Effector memory CD4-positive, alpha-beta T cell (primary cell): ENCODE measurements around the gene IL15RA.
"Not testable (repeated sequence)": the region's sequence is repeated elsewhere in the genome, so short reads cannot be mapped to it uniquely, and the experiment has no call there.

Experiments used
- DNase-seq, 3 donors: peaks; one replicate each; pipeline ENCODE4 v3.0.0-alpha.2; 2020
- H3K27ac ChIP-seq: 2 replicates; pipeline ENCODE4 v1.7.0; 2013; ENCODE audit warnings: mild to moderate bottlenecking, low read length, moderate library complexity; ENCODE audit not compliant: insufficient read depth, poor library complexity, severe bottlenecking
- H3K27me3 ChIP-seq: replicated peaks from 2 replicates; pipeline ENCODE4 v1.7.0; 2013; ENCODE audit warnings: mild to moderate bottlenecking, low read length; ENCODE audit not compliant: insufficient read depth, control insufficient read depth, poor library complexity, severe bottlenecking
- H3K36me3 ChIP-seq: 2 replicates; pipeline ENCODE4 v1.7.0; 2013; ENCODE audit warnings: mild to moderate bottlenecking, low read length, moderate library complexity; ENCODE audit not compliant: control insufficient read depth, insufficient read depth
- H3K4me1 ChIP-seq: 2 replicates; pipeline ENCODE4 v1.7.0; 2013; ENCODE audit warnings: low read length, mild to moderate bottlenecking; ENCODE audit not compliant: control insufficient read depth, insufficient read depth, poor library complexity, severe bottlenecking
- H3K4me3 ChIP-seq: 2 replicates; pipeline ENCODE4 v1.7.0; 2013; ENCODE audit warnings: low read length, low read depth, mild to moderate bottlenecking; ENCODE audit not compliant: insufficient read depth, poor library complexity, severe bottlenecking
- H3K9me3 ChIP-seq: 2 replicates; pipeline ENCODE4 v1.7.0; 2013; ENCODE audit warnings: mild to moderate bottlenecking, low read length, moderate library complexity; ENCODE audit not compliant: control insufficient read depth

The IL15RA gene

GRCh38 chr10:6006991-6007390, 29.6 kb upstream of the IL15RA start:
- H3K27ac ChIP-seq, result no peak overlapping the region
- no peak for DNase-seq
- H3K27me3 ChIP-seq, result no peaks in the 10 kb centered on the region
- peaks cover 7% of the 10 kb centered on the region for H3K36me3 ChIP-seq
- H3K4me3 ChIP-seq, result no peak overlapping the region
- peaks cover under 1% of the 10 kb centered on the region for H3K4me1 ChIP-seq
- H3K9me3 ChIP-seq, result no peaks in the 10 kb centered on the region

DNA sequence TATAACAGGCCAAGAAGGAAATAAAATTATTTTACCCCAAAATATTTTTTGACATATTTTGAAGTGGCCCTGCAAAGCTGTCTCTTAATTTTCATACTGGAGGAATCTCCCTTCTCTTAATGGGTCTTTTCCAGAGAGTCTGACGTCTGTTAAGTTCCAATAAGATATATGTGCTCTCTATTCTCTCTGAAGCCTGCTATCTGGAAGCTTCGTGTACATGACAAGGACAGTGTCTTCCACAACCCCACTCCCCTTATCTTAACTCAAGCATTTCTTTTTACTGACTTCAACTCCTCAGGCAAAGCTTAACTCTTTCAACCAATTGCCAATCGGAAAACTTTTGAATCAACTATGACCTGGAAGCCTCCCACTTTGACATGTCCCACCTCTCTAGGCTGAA, 29.2 kb upstream of the IL15RA start:
- H3K4me3 ChIP-seq, result no peak overlapping the region
- H3K9me3 ChIP-seq, result no peaks in the 10 kb centered on the region
- no peak for DNase-seq
- H3K4me1 ChIP-seq, result peaks cover 5% of the 10 kb centered on the region
- H3K27me3 ChIP-seq, result no peaks in the 10 kb centered on the region
- H3K36me3 ChIP-seq, result peaks cover 3% of the 10 kb centered on the region
- H3K27ac ChIP-seq, result no peak overlapping the region

GRCh38 chr10:6005856-6006395, 28.6 kb upstream of the IL15RA start:
- no peak overlapping the region for H3K27ac ChIP-seq
- no peak for DNase-seq
- H3K27me3 ChIP-seq, result no peaks in the 10 kb centered on the region
- H3K4me3 ChIP-seq, result no peak overlapping the region
- no peaks in the 10 kb centered on the region for H3K9me3 ChIP-seq
- no peaks in the 10 kb centered on the region for H3K36me3 ChIP-seq
- peaks cover 6% of the 10 kb centered on the region for H3K4me1 ChIP-seq

- H3K27ac ChIP-seq, H3K4me3 ChIP-seq, H3K36me3 ChIP-seq, H3K9me3 ChIP-seq, DNase-seq, H3K4me1 ChIP-seq, H3K27me3 ChIP-seq: not testable (repeated sequence)
Observed at GRCh38 chr10:6005161-6005804, 27.9 kb upstream of the IL15RA start.

DNA sequence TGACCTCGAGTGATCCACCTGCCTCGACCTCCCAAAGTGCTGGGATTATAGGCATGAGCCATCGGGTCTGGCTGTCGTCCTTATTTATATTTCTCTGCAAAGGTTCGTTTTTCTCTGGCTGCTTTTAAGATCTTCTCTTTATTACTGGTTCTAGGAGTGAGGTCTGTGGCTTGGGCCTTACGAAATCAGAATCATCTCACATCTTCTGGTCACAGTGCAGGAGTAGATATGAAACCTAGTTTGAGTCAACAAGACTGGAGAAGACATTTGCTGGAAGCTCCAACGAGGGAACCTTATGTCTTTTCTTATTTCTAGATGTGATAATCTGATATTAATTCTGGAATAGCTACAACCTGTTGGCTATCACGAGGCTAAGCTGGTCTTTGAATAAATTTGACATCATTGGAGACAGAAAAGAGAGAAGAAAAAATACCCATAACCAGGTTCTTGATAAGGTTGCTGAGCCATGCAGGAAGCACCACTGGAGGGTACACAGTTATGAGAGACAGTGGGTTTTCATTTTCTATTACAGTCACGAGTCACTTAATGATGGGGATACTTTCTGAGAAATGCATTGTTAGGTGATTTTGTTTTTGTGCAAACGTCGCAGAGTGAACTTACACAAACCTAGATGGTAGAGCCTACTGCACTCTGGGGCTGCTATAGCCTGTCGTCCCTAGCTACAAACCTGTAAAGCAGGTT, 25.6 kb upstream of the IL15RA start:
- no peaks in the 10 kb centered on the region for H3K36me3 ChIP-seq
- peaks cover 6% of the 10 kb centered on the region for H3K4me1 ChIP-seq
- H3K4me3 ChIP-seq, result no peak overlapping the region
- no peaks in the 10 kb centered on the region for H3K9me3 ChIP-seq
- DNase-seq, result no peak
- H3K27me3 ChIP-seq, result no peaks in the 10 kb centered on the region
- H3K27ac ChIP-seq, result no peak overlapping the region

DNA sequence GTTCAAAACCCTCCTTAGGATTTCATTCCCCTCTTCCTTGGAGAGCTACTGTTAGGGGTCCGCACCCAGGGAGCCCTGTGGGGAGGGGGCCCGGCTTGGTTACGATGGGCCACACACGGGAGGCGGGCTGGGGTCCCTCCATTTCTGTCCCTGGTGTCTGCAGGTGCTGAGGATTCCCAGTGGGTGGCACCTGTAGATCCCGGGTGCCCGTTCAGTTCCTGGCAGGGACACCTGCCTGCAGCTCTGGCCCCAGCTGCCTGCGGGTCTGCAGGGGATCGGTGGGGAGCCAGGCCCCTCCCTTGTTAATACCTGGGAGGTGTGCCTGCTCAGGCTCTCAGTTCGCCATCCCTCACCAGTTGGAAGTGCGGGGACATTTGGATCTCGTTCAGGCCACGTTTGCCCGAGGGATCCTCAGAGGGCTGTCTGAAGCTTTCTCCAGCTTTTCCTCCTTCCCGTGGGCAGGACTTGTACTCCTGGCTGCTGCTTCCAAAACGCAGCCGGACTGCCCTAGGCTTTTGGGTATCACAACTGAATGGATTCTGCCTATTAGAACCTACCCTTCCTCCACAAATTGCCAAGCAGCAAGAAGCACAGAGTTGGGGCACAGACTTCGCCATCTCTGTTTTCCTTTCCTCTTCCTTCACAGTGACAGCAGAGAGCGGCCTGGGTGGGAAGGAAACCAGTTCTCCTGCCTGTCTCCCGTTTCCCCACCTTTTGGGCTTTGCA, 22.3 kb upstream of the IL15RA start:
- Histone ChIP-seq H3K9me3 (no peaks in the 10 kb centered on the region), H3K27ac (no peak overlapping the region), H3K36me3 (no peaks in the 10 kb centered on the region), H3K4me1 (peaks cover 6% of the 10 kb centered on the region), H3K27me3 (no peaks in the 10 kb centered on the region), H3K4me3 (no peak overlapping the region)
- DNase-seq, result no peak

- Histone ChIP-seq H3K36me3 (no peaks in the 10 kb centered on the region), H3K27ac (no peak overlapping the region), H3K4me3 (no peak overlapping the region), H3K4me1 (peaks cover 2% of the 10 kb centered on the region), H3K27me3 (no peaks in the 10 kb centered on the region), H3K9me3 (peaks cover 5% of the 10 kb centered on the region)
- DNase-seq, result no peak
Observed at GRCh38 chr10:5996696-5997095, 19.4 kb upstream of the IL15RA start.

GRCh38 chr10:5992398-5992797, 15.1 kb upstream of the IL15RA start:
- no peaks in the 10 kb centered on the region for H3K27me3 ChIP-seq
- H3K4me1 ChIP-seq, result peaks cover 7% of the 10 kb centered on the region
- no peak overlapping the region for H3K27ac ChIP-seq
- H3K4me3 ChIP-seq, result no peak overlapping the region
- DNase-seq, result no peak
- no peaks in the 10 kb centered on the region for H3K36me3 ChIP-seq
- H3K9me3 ChIP-seq, result peaks cover 5% of the 10 kb centered on the region

- peaks cover 5% of the 10 kb centered on the region for H3K9me3 ChIP-seq
- peaks cover 7% of the 10 kb centered on the region for H3K4me1 ChIP-seq
- no peak overlapping the region for H3K27ac ChIP-seq
- no peak overlapping the region for H3K4me3 ChIP-seq
- no peak for DNase-seq
- H3K27me3 ChIP-seq, result no peaks in the 10 kb centered on the region
- no peaks in the 10 kb centered on the region for H3K36me3 ChIP-seq
Observed at GRCh38 chr10:5991708-5992107, 14.4 kb upstream of the IL15RA start.

- Histone ChIP-seq H3K36me3 (no peaks in the 10 kb centered on the region), H3K27me3 (no peaks in the 10 kb centered on the region), H3K4me1 (peaks cover 7% of the 10 kb centered on the region), H3K27ac (no peak overlapping the region), H3K4me3 (no peak overlapping the region), H3K9me3 (peaks cover 5% of the 10 kb centered on the region)
- DNase-seq, result no peak
Observed at GRCh38 chr10:5989756-5990155, 12.4 kb upstream of the IL15RA start.
